CD8-positive, alpha-beta memory T cell (primary cell): Measurements from ENCODE around the gene SCARF2. TPM values are rescaled to one million over a fixed set of nuclear protein-coding genes. Genes with fewer than 3 reads are reported as not detected.

Experiments used
- CTCF ChIA-PET: fragments of 350-600 bp; sonication (Branson Sonifier 250); formaldehyde crosslinking; loops from one replicate; lab custom pipeline; 2021; ENCODE audit warnings: antibody characterized with exemption; lab: Charles Lee
- POLR2A ChIA-PET: fragments of 350-600 bp; sonication (Branson Sonifier 250); formaldehyde crosslinking; loops from one replicate; lab custom pipeline; 2021; ENCODE audit warnings: antibody characterized with exemption; lab: Charles Lee
- DNase-seq, 5 donors: peaks; one replicate each; pipeline versions ENCODE4 v3.0.0 to v3.0.0-alpha.2; 2020 to 2022; ENCODE audit warnings: mixed read lengths in 1 of 5
- H3K27ac ChIP-seq: one replicate; pipeline ENCODE4 v1.7.0; 2013; ENCODE audit warnings: low read depth, mild to moderate bottlenecking, low read length, moderate library complexity
- H3K27me3 ChIP-seq: 2 replicates; pipeline ENCODE4 v1.7.0; 2013; ENCODE audit warnings: low read length, mild to moderate bottlenecking; ENCODE audit not compliant: insufficient read depth, poor library complexity, severe bottlenecking
- H3K36me3 ChIP-seq: 2 replicates; pipeline ENCODE4 v1.7.0; 2013; ENCODE audit warnings: mild to moderate bottlenecking, low read length, moderate library complexity; ENCODE audit not compliant: insufficient read depth
- H3K4me1 ChIP-seq: 2 replicates; pipeline ENCODE4 v1.7.0; 2013; ENCODE audit warnings: mild to moderate bottlenecking, low read length, moderate library complexity; ENCODE audit not compliant: insufficient read depth
- H3K4me3 ChIP-seq: 2 replicates; pipeline ENCODE4 v1.7.0; 2013; ENCODE audit warnings: mild to moderate bottlenecking, low read length
- H3K9me3 ChIP-seq: 2 replicates; pipeline ENCODE4 v1.7.0; 2013; ENCODE audit warnings: mild to moderate bottlenecking, low read length
- H3K27ac Mint-ChIP-seq, 8 donors: one replicate each; pipeline ENCODE4 v1.8.0; 2020 to 2021; ENCODE audit warnings: mixed read lengths in 8 of 8, mild to moderate bottlenecking in 6 of 8, inconsistent platforms in 3 of 8, moderate library complexity in 3 of 8
- H3K27me3 Mint-ChIP-seq, 2 donors: one replicate each; pipeline ENCODE4 v1.8.0; 2020 to 2021; ENCODE audit warnings: mixed read lengths in 2 of 2, mild to moderate bottlenecking in 1 of 2, moderate library complexity in 1 of 2
- H3K36me3 Mint-ChIP-seq, 3 donors: one replicate each; pipeline ENCODE4 v1.8.0; 2020 to 2021; ENCODE audit warnings: mixed read lengths in 3 of 3, inconsistent platforms in 1 of 3, mild to moderate bottlenecking in 1 of 3
- H3K4me1 Mint-ChIP-seq, 3 donors: one replicate each; pipeline ENCODE4 v1.8.0; 2020 to 2021; ENCODE audit warnings: mixed read lengths in 3 of 3, inconsistent platforms in 1 of 3, mild to moderate bottlenecking in 1 of 3
- H3K4me3 Mint-ChIP-seq, 7 donors: one replicate each; pipeline ENCODE4 v1.8.0; 2020 to 2021; ENCODE audit warnings: mixed read lengths in 7 of 7, mild to moderate bottlenecking in 6 of 7, moderate library complexity in 4 of 7, inconsistent platforms in 2 of 7
- H3K9me3 Mint-ChIP-seq, 5 donors: one replicate each; pipeline ENCODE4 v1.8.0; 2020 to 2022; ENCODE audit warnings: mixed read lengths in 5 of 5, mild to moderate bottlenecking in 3 of 5, moderate library complexity in 2 of 5, inconsistent platforms in 1 of 5
- polyA plus RNA-seq: library from polyadenylated mRNA; unstranded; fragments of 300-500 nt; fragmentation: Illumina TruSeq; gene quantifications from one replicate; pipeline ENCODE4 v1.2.3, GENCODE V29; 2021
- total RNA-seq, 2 experiments: library from RNA; stranded (reverse); gene quantifications; one replicate each; pipeline ENCODE4 v1.2.3, GENCODE V29; 2021

SCARF2 gene
- total and polyA plus RNA-seq, 3 experiments from 2014 or later = 0.31 to 1.5 (median 0.50) TPM

DNA sequence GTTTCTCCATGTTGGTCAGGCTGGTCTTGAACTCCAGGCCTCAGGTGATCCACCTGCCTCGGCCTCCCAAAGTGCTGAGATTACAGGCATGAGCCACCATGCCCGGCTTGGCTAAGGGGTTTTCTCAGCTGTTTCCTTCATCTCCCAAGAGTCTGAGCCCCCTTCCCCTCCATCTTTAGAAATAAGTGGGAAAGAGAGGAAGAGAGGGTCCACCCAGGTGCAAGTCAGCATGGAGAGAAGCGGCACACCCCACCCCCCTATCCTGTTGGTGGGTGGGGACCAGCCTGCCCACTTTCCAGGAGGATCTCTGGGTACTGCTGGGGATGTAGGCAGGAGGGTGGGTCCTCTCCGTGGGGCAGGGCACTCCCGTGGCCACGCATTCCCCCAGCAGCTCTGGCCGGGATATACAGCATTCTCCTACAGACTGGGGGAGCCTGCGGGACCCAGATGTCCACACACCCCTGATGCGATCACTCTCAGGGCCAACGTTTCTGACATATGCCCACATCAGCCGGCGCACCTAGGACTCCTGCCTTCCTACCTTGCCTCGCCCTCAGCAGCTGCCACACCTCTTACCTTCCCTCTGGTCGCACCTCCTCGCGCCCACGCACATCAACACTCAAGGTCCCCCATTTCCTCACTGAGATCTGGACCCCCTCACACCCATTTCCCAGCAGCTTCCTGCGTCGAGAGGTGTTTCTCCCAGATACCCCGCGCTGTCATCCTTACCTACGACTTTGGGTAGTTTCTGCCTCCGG, 8.9 kb downstream of the SCARF2 start:
- peak in 1 of 5 donors; percentile 49 for DNase-seq
- Mint-ChIP-seq H3K27me3 (peaks cover 4 to 19% of the 10 kb centered on the region in 2 donors), H3K27ac (peak overlapping the region in 7 of 8 donors; percentile 32 to 86 (median 80)), H3K4me1 (peaks cover 13 to 49% (median 14%) of the 10 kb centered on the region in 3 donors), H3K4me3 (peak overlapping the region; percentile 77 to 93 (median 86)), H3K9me3 (no peaks in the 10 kb centered on the region), H3K36me3 (no peaks in the 10 kb centered on the region)
- ChIA-PET CTCF (interaction anchor here (1.2 to 5.3 kb wide), 3 partner anchors 10 to 35 kb away, joined by 5 to 38 read pairs (median 6); no protein-coding TSS in a partner anchor), POLR2A (interaction anchor here (0.6 to 2.4 kb wide), 2 partner anchors 28 to 35 kb away, joined by 3 to 16 read pairs; no protein-coding TSS in a partner anchor)
- H3K27ac ChIP-seq = no peak overlapping the region
- H3K4me3 ChIP-seq = peak overlapping the region; percentile 82
- no peaks in the 10 kb centered on the region for H3K9me3 ChIP-seq
- H3K36me3 ChIP-seq = no peaks in the 10 kb centered on the region
- H3K4me1 ChIP-seq = peaks cover 28% of the 10 kb centered on the region
- peaks cover 13% of the 10 kb centered on the region for H3K27me3 ChIP-seq

DNA sequence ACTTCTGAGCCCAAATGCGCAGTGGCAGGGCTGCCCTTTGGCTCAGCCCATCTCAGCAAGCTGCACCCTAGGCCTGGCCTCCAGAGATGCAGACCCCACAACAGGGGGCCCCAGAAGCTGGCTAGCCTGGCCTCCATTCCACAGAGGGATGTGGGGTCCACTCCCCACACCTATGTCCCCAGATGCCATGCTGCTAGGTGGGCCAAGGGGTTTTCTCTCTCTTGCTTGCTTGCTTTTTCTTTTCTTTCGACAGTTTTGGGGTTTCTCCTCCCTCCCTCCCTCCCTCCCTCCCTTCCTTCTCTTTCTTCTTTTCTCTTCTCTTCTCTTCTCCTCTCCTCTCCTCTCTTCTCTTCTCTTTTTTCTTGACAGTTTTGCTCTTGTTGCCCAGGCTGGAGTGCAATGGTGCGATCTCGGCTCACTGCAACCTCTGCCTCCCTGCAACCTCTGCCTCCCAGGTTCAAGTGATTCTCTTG, 9.6 kb downstream of the SCARF2 start:
- no peak overlapping the region for H3K27ac ChIP-seq
- Mint-ChIP-seq H3K4me3 (peak overlapping the region in 3 of 7 donors; percentile 39 to 93 (median 76)), H3K9me3 (no peaks in the 10 kb centered on the region), H3K27ac (no peak overlapping the region), H3K4me1 (peaks cover 13 to 49% (median 14%) of the 10 kb centered on the region in 3 donors), H3K36me3 (peaks cover 0 to 2% (median 0%) of the 10 kb centered on the region in 3 donors), H3K27me3 (peaks cover 4 to 18% of the 10 kb centered on the region in 2 donors)
- ChIA-PET CTCF (interaction anchor here (5.3 kb wide), 1 partner anchor 9 kb away, joined by 38 read pairs; no protein-coding TSS in a partner anchor), POLR2A (interaction anchor here (2.4 kb wide), 1 partner anchor 36 kb away, joined by 16 read pairs; no protein-coding TSS in a partner anchor)
- H3K9me3 ChIP-seq = no peaks in the 10 kb centered on the region
- peak in 1 of 5 donors; percentile 40 for DNase-seq
- H3K27me3 ChIP-seq = peaks cover 13% of the 10 kb centered on the region
- no peak overlapping the region for H3K4me3 ChIP-seq
- H3K4me1 ChIP-seq = peaks cover 28% of the 10 kb centered on the region
- no peaks in the 10 kb centered on the region for H3K36me3 ChIP-seq

DNA sequence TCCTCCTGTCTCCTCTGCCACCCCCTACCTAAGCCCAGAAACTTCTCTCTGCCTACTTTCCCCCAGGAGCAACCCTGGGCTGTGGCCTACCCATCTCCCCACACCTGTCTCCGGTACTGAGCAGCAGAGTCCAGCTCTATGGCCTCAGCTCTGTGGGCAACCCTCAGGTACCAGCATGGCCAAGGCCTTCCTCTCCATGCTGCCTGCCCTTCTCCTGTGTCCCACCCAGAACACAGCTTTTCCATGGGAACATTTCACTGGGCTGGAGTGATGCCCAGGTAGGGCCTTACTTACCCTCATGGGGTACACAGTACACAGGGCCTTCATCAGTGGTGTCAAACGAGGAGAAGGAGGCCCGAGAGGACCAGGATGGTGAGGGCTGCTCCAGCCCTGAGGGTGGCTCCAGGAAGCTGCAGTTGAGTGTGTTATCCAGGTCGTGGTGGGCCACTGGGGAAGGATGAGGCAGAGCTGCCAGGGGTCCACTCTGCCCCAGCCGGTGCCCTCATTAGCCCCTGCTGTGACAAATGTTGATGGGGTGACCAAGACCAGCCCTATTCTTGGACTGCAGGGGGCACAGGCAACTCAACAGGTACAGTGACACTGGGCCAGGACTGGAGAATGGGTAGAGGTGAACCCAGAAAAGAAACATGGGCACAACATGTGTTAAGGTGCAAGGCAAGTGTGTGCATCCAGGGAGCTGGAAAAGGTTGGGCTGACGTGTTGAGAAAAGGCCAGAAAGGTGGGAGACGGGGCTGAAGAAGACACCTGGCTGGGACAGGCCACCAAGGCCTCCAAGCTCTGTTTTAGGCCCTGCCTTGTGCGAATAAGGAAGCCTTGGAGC, 10.3 kb downstream of the SCARF2 start:
- Histone ChIP-seq H3K27ac (no peak overlapping the region), H3K36me3 (no peaks in the 10 kb centered on the region), H3K4me1 (peaks cover 28% of the 10 kb centered on the region), H3K27me3 (peaks cover 13% of the 10 kb centered on the region), H3K9me3 (no peaks in the 10 kb centered on the region), H3K4me3 (no peak overlapping the region)
- no peaks in the 10 kb centered on the region for H3K9me3 Mint-ChIP-seq
- ChIA-PET POLR2A (no interaction called here), CTCF (interaction anchor here (0.9 to 5.3 kb wide), 2 partner anchors 9 to 16 kb away, joined by 3 to 38 read pairs; no protein-coding TSS in a partner anchor)
- H3K27me3 Mint-ChIP-seq = peaks cover 3 to 13% of the 10 kb centered on the region in 2 donors
- DNase-seq = no peak
- peaks cover 0 to 2% (median 0%) of the 10 kb centered on the region in 3 donors for H3K36me3 Mint-ChIP-seq
- peak overlapping the region; percentile 39 to 82 (median 62) for H3K4me3 Mint-ChIP-seq
- peak overlapping the region in 1 of 8 donors; percentile 48 for H3K27ac Mint-ChIP-seq
- H3K4me1 Mint-ChIP-seq = peaks cover 13 to 47% (median 14%) of the 10 kb centered on the region in 3 donors

DNA sequence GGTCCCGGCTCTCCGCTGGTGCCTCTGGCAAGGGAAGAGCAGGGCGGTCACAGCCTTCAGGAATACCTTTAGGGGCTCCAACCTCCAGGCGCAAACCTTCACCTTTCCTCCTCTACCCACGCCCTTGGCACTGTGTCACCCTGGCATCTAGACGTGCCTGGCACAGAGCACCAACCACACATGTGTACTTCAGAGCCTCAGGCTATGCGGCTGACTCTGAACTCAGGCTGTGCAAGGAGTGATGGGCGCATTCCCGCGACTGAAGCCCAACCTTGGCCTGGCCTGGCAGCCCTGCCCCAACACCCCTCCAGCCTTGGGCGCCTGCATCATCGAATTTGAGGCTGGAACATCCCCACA, 11.4 kb downstream of the SCARF2 start:
- no peak for DNase-seq
- peaks cover 24% of the 10 kb centered on the region for H3K4me1 ChIP-seq
- no peaks in the 10 kb centered on the region for H3K36me3 ChIP-seq
- H3K36me3 Mint-ChIP-seq = peaks cover 0 to 2% (median 0%) of the 10 kb centered on the region in 3 donors
- ChIA-PET POLR2A (no interaction called here), CTCF (interaction anchor here (0.9 kb wide), 1 partner anchor 15 kb away, joined by 3 read pairs; no protein-coding TSS in a partner anchor)
- peak overlapping the region in 5 of 7 donors; percentile 12 to 79 (median 46) for H3K4me3 Mint-ChIP-seq
- peaks cover 3 to 8% of the 10 kb centered on the region in 2 donors for H3K27me3 Mint-ChIP-seq
- peaks cover 13% of the 10 kb centered on the region for H3K27me3 ChIP-seq
- no peak overlapping the region for H3K27ac Mint-ChIP-seq
- H3K4me1 Mint-ChIP-seq = peaks cover 13 to 37% (median 14%) of the 10 kb centered on the region in 3 donors
- no peak overlapping the region for H3K4me3 ChIP-seq
- H3K27ac ChIP-seq = no peak overlapping the region
- no peaks in the 10 kb centered on the region for H3K9me3 Mint-ChIP-seq
- H3K9me3 ChIP-seq = no peaks in the 10 kb centered on the region

DNA sequence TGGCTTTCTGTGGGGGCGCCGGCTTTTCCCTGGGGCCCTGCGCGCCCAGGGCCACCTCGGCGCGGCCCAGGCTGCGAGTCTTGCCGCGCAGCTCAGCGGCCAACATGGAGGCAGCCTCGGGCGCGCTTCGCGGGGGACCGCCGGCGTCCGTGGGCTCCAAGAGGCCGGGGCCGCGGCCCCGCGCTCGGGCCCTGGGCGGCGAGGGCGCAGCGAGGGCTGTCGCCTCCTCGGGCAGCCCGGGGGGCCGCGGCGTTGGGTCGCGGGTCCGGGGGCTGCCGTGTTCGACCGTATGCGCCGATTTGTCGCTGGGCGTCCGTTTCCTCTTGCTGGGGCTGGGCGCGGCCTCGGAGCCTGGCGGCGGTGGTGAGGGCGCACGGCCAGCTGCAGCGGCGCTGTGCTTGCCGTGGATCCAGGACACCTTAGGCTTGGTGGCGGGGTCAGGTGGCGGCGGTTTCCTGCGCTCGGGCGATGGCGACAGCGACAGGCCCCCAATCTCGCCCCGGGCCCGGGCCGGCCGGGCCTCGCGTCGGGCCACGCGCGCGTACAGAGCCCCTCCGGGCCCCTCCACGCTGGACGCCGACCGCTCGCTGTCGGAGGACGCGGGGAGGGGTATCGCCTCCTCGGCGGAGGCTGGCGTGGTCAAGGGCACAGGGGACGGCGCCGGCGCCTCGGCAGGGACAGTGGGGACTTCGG, 11.9 kb downstream of the SCARF2 start:
- POLR2A ChIA-PET = no interaction called here
- CTCF ChIA-PET = no interaction called here
- Histone ChIP-seq H3K36me3 (no peaks in the 10 kb centered on the region), H3K4me3 (no peak overlapping the region), H3K4me1 (peaks cover 18% of the 10 kb centered on the region), H3K9me3 (no peaks in the 10 kb centered on the region), H3K27ac (no peak overlapping the region), H3K27me3 (peaks cover 13% of the 10 kb centered on the region)
- Mint-ChIP-seq H3K36me3 (peaks cover 0 to 2% (median 0%) of the 10 kb centered on the region in 3 donors), H3K9me3 (no peaks in the 10 kb centered on the region), H3K27me3 (peaks cover 3 to 8% of the 10 kb centered on the region in 2 donors), H3K4me1 (peaks cover 13 to 33% (median 14%) of the 10 kb centered on the region in 3 donors), H3K27ac (no peak overlapping the region), H3K4me3 (peak overlapping the region in 1 of 7 donors; percentile 75)
- no peak for DNase-seq

DNA sequence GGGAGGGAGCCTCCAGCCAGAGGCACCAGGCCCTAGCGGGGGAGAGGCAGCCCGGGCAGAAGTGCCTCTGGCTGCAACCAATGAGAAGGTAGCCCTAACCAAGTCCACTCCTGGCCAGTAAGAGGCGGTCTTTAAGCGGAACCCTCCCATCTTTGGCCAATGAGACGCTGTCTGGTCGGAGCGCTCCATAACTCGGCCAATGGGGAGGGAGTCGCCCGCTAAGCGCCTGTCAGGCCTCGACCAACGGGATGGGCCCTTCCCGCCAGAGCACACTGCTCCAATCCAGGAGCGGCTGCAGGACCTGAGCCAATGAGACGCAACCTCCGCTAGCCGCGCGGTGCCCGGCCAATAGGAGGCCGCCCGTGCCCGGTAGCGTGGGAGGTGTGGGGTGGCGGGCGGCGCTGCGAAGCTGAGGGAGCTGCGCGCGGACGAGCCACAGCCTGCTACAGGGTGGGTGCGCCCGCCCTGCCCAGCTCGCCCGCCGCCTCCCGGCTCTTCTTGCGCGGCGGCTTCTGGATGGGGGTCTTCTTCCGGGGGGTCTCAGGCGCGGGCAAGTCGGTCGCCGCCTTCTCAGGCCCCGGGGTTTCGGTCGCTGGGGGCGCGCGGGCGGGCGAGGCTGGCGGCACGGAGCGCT, 12.6 kb downstream of the SCARF2 start:
- no peaks in the 10 kb centered on the region for H3K9me3 ChIP-seq
- H3K36me3 Mint-ChIP-seq = peaks cover 0 to 2% (median 0%) of the 10 kb centered on the region in 3 donors
- CTCF ChIA-PET = no interaction called here
- peaks cover 8 to 27% (median 12%) of the 10 kb centered on the region in 3 donors for H3K4me1 Mint-ChIP-seq
- DNase-seq = no peak
- no peak overlapping the region for H3K4me3 ChIP-seq
- no peak overlapping the region for H3K27ac Mint-ChIP-seq
- H3K36me3 ChIP-seq = no peaks in the 10 kb centered on the region
- POLR2A ChIA-PET = no interaction called here
- H3K9me3 Mint-ChIP-seq = no peaks in the 10 kb centered on the region
- no peak overlapping the region for H3K27ac ChIP-seq
- H3K27me3 Mint-ChIP-seq = peaks cover 3 to 8% of the 10 kb centered on the region in 2 donors
- peak overlapping the region in 6 of 7 donors; percentile 27 to 74 (median 38) for H3K4me3 Mint-ChIP-seq
- peaks cover 13% of the 10 kb centered on the region for H3K27me3 ChIP-seq
- peaks cover 12% of the 10 kb centered on the region for H3K4me1 ChIP-seq

DNA sequence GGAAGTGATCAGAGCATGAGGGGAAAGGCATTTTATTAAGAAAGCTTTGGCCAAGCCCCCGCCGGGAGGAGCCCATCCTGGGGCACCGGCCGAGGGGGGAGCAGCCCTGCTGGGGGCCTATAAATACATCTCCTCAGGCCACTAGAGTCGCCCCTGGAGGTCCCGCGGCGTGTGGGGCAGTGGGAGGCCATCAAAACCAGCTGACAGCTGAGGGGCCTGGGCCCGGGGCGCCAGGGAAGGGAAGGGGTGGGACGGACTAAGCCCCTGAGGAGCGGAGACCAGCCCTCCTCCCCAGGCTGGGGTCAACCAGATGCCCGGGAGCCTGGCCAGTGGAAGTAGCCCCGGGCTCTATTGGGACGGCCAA, 13.1 kb downstream of the SCARF2 start:
- no peak overlapping the region for H3K4me3 ChIP-seq
- CTCF ChIA-PET = interaction anchor here (1.0 to 1.3 kb wide), 2 partner anchors 32 to 68 kb away, joined by 3 read pairs; no protein-coding TSS in a partner anchor
- Mint-ChIP-seq H3K27ac (no peak overlapping the region), H3K4me3 (peak overlapping the region in 3 of 7 donors; percentile 27 to 70 (median 58)), H3K27me3 (peaks cover 3 to 8% of the 10 kb centered on the region in 2 donors), H3K9me3 (no peaks in the 10 kb centered on the region), H3K4me1 (peaks cover 6 to 25% (median 12%) of the 10 kb centered on the region in 3 donors), H3K36me3 (peaks cover 0 to 2% (median 0%) of the 10 kb centered on the region in 3 donors)
- no peaks in the 10 kb centered on the region for H3K9me3 ChIP-seq
- no peak for DNase-seq
- peaks cover 13% of the 10 kb centered on the region for H3K27me3 ChIP-seq
- no peaks in the 10 kb centered on the region for H3K36me3 ChIP-seq
- peaks cover 7% of the 10 kb centered on the region for H3K4me1 ChIP-seq
- no peak overlapping the region for H3K27ac ChIP-seq
- POLR2A ChIA-PET = no interaction called here
